Subcutaneous abdominal adipose tissue (tissue), 5 donors: ENCODE results near the gene PHLDB3.
"Not testable (repeated sequence)": the region's sequence is repeated elsewhere in the genome, so short reads cannot be mapped to it uniquely, and the experiment has no call there.

Experiments
- H3K27ac ChIP-seq: one replicate; pipeline ENCODE4 v1.7.0; 2013; ENCODE audit warnings: low read depth, mild to moderate bottlenecking, inconsistent platforms, low read length, moderate library complexity
- H3K27me3 ChIP-seq, 5 donors: one replicate each; pipeline ENCODE4 v1.7.0; 2013; ENCODE audit warnings: low read length in 5 of 5, inconsistent platforms in 1 of 5; ENCODE audit not compliant: control insufficient read depth in 5 of 5, insufficient read depth in 4 of 5
- H3K36me3 ChIP-seq, 5 donors: one replicate each; pipeline ENCODE4 v1.7.0; 2013; ENCODE audit warnings: low read length in 5 of 5; ENCODE audit not compliant: control insufficient read depth in 5 of 5, insufficient read depth in 5 of 5
- H3K4me1 ChIP-seq, 5 donors: one replicate each; pipeline ENCODE4 v1.7.0; 2013; ENCODE audit warnings: low read length in 5 of 5, mild to moderate bottlenecking in 3 of 5, moderate library complexity in 1 of 5; ENCODE audit not compliant: control insufficient read depth in 5 of 5, insufficient read depth in 5 of 5
- H3K4me3 ChIP-seq, 5 donors: one replicate each; pipeline ENCODE4 v1.7.0; 2013; ENCODE audit warnings: low read length in 5 of 5, low read depth in 1 of 5
- H3K9ac ChIP-seq, 5 donors: one replicate each; pipeline ENCODE4 v1.7.0; 2013; ENCODE audit warnings: low read length in 5 of 5, mild to moderate bottlenecking in 4 of 5, moderate library complexity in 3 of 5
- H3K9me3 ChIP-seq, 5 donors: one replicate each; pipeline ENCODE4 v1.7.0; 2013; ENCODE audit warnings: low read length in 5 of 5; ENCODE audit not compliant: control insufficient read depth in 5 of 5
- donor health status: healthy.
- donor health status: healthy.
- donor health status: healthy.
- donor health status: healthy.
- donor health status: healthy.

The PHLDB3 gene

GRCh38 chr19:43504426-43505185 lies at the start of gene PHLDB3:
PHLDB3 (minus strand) TSS chr19:43504746; CDS start chr19:43504118, 628 bp downstream.
- H3K4me3 ChIP-seq: peak within 1 kb of the TSS; percentile 73 to 82 (median 81)
- H3K27ac ChIP-seq: peak within 1 kb of the TSS; percentile 57
- no peaks in the 10 kb centered on the region for H3K9me3 ChIP-seq
- peaks cover 4 to 16% (median 13%) of the 10 kb centered on the region in 5 donors for H3K36me3 ChIP-seq
- H3K27me3 ChIP-seq: peaks cover 0 to 9% (median 0%) of the 10 kb centered on the region in 5 donors
- peak within 1 kb of the TSS; percentile 46 to 95 (median 81) for H3K9ac ChIP-seq
- peaks cover 3 to 22% (median 20%) of the 10 kb centered on the region in 5 donors for H3K4me1 ChIP-seq

- no peak overlapping the region for H3K9ac ChIP-seq
- no peaks in the 10 kb centered on the region for H3K9me3 ChIP-seq
- H3K27ac ChIP-seq: no peak overlapping the region
- peaks cover 5 to 80% (median 53%) of the 10 kb centered on the region in 5 donors for H3K36me3 ChIP-seq
- no peaks in the 10 kb centered on the region for H3K4me1 ChIP-seq
- H3K4me3 ChIP-seq: no peak overlapping the region
- no peaks in the 10 kb centered on the region for H3K27me3 ChIP-seq
Measured at GRCh38 chr19:43553656-43554055, 49.1 kb upstream of the PHLDB3 start.

GRCh38 chr19:43552616-43553015 lies 48.1 kb upstream of the PHLDB3 start:
- H3K36me3 ChIP-seq: peaks cover 2 to 74% (median 51%) of the 10 kb centered on the region in 5 donors
- no peaks in the 10 kb centered on the region for H3K27me3 ChIP-seq
- no peaks in the 10 kb centered on the region for H3K9me3 ChIP-seq
- no peak overlapping the region for H3K27ac ChIP-seq
- no peak overlapping the region for H3K9ac ChIP-seq
- no peak overlapping the region for H3K4me3 ChIP-seq
- H3K4me1 ChIP-seq: no peaks in the 10 kb centered on the region

GRCh38 chr19:43552198-43552450 lies 47.6 kb upstream of the PHLDB3 start:
- Histone ChIP-seq H3K4me3 (no peak overlapping the region), H3K9ac (no peak overlapping the region), H3K36me3 (peaks cover 2 to 72% (median 49%) of the 10 kb centered on the region in 5 donors), H3K9me3 (no peaks in the 10 kb centered on the region), H3K27me3 (no peaks in the 10 kb centered on the region), H3K4me1 (no peaks in the 10 kb centered on the region), H3K27ac (no peak overlapping the region)

- H3K4me1 ChIP-seq: no peaks in the 10 kb centered on the region
- no peaks in the 10 kb centered on the region for H3K27me3 ChIP-seq
- no peak overlapping the region for H3K9ac ChIP-seq
- no peak overlapping the region for H3K4me3 ChIP-seq
- no peaks in the 10 kb centered on the region for H3K9me3 ChIP-seq
- H3K27ac ChIP-seq: no peak overlapping the region
- H3K36me3 ChIP-seq: peaks cover 2 to 75% (median 53%) of the 10 kb centered on the region in 5 donors
Measured at GRCh38 chr19:43551399-43552197, 47.1 kb upstream of the PHLDB3 start.

- H3K4me1 ChIP-seq: no peaks in the 10 kb centered on the region
- H3K36me3 ChIP-seq: peaks cover 2 to 78% (median 59%) of the 10 kb centered on the region in 5 donors
- H3K9ac ChIP-seq: no peak overlapping the region
- no peaks in the 10 kb centered on the region for H3K9me3 ChIP-seq
- no peak overlapping the region for H3K4me3 ChIP-seq
- no peaks in the 10 kb centered on the region for H3K27me3 ChIP-seq
- H3K27ac ChIP-seq: no peak overlapping the region
Measured at GRCh38 chr19:43548706-43549105, 44.2 kb upstream of the PHLDB3 start.

GRCh38 chr19:43547926-43548325 lies 43.4 kb upstream of the PHLDB3 start:
- H3K4me1 ChIP-seq, H3K9ac ChIP-seq, H3K27ac ChIP-seq, H3K4me3 ChIP-seq, H3K9me3 ChIP-seq, H3K27me3 ChIP-seq: not testable (repeated sequence)
- peaks cover 2 to 78% (median 61%) of the 10 kb centered on the region in 5 donors for H3K36me3 ChIP-seq

GRCh38 chr19:43546581-43546980 lies 42.0 kb upstream of the PHLDB3 start:
- no peak overlapping the region for H3K4me3 ChIP-seq
- no peaks in the 10 kb centered on the region for H3K9me3 ChIP-seq
- peaks cover 2 to 78% (median 63%) of the 10 kb centered on the region in 5 donors for H3K36me3 ChIP-seq
- no peak overlapping the region for H3K27ac ChIP-seq
- no peaks in the 10 kb centered on the region for H3K4me1 ChIP-seq
- no peak overlapping the region for H3K9ac ChIP-seq
- no peaks in the 10 kb centered on the region for H3K27me3 ChIP-seq

- no peaks in the 10 kb centered on the region for H3K4me1 ChIP-seq
- no peaks in the 10 kb centered on the region for H3K27me3 ChIP-seq
- no peak overlapping the region for H3K9ac ChIP-seq
- H3K36me3 ChIP-seq: peaks cover 2 to 78% (median 61%) of the 10 kb centered on the region in 5 donors
- no peaks in the 10 kb centered on the region for H3K9me3 ChIP-seq
- H3K4me3 ChIP-seq: no peak overlapping the region
- H3K27ac ChIP-seq: no peak overlapping the region
Measured at GRCh38 chr19:43545981-43546380, 41.4 kb upstream of the PHLDB3 start.

GRCh38 chr19:43545276-43545675 lies 40.7 kb upstream of the PHLDB3 start:
- Histone ChIP-seq H3K36me3 (peaks cover 2 to 78% (median 59%) of the 10 kb centered on the region in 5 donors), H3K4me1 (no peaks in the 10 kb centered on the region), H3K27ac (no peak overlapping the region), H3K9me3 (no peaks in the 10 kb centered on the region), H3K4me3 (no peak overlapping the region), H3K9ac (no peak overlapping the region), H3K27me3 (no peaks in the 10 kb centered on the region)
